Erythroblast (primary cell): Measurements from ENCODE around the gene UHMK1.

Experiments used
- GATA1 ChIP-seq: IDR thresholded peaks from 2 replicates; pipeline ENCODE4 v1.6.1; 2011; ENCODE audit warnings: low read depth, mild to moderate bottlenecking, control low read depth, low read length, moderate library complexity
- POLR2A ChIP-seq: IDR thresholded peaks from 2 replicates; pipeline ENCODE4 v1.6.1; 2011; ENCODE audit warnings: mild to moderate bottlenecking, low read length

- TF ChIP-seq POLR2A: no peak
- no peak for TF ChIP-seq GATA1
Observed at GRCh38 chr1:162502077-162502476, 4.5 kb downstream of the UHMK1 start.
